Measurements from ENCODE around the gene CD9.
"Not testable (repeated sequence)": the region's sequence is repeated elsewhere in the genome, so short reads cannot be mapped to it uniquely, and the experiment has no call there.

Gene CD9

GRCh38 chr12:6199531-6200255 lies 507 bp upstream of the CD9 start:
- no peak for DNase-seq (ENCODE audit: low read depth)

- no peak for DNase-seq (ENCODE audit: low read depth)
Observed at GRCh38 chr12:6201213-6201608, 1.0 kb downstream of the CD9 start.

GRCh38 chr12:6201826-6202225 lies 1.6 kb downstream of the CD9 start:
- no peak for DNase-seq (ENCODE audit: low read depth)

GRCh38 chr12:6202304-6202703 lies 2.1 kb downstream of the CD9 start:
- no peak for DNase-seq (ENCODE audit: low read depth)

GRCh38 chr12:6202846-6203245 lies 2.6 kb downstream of the CD9 start:
- no peak for DNase-seq (ENCODE audit: low read depth)

GRCh38 chr12:6203601-6204000 lies 3.4 kb downstream of the CD9 start:
- no peak for DNase-seq (ENCODE audit: low read depth)

- no peak for DNase-seq (ENCODE audit: low read depth)
Observed at GRCh38 chr12:6204533-6205143, 4.4 kb downstream of the CD9 start.

- DNase-seq (ENCODE audit: low read depth) = no peak
Observed at GRCh38 chr12:6205144-6205539, 4.9 kb downstream of the CD9 start.

- no peak for DNase-seq (ENCODE audit: low read depth)
Observed at GRCh38 chr12:6205761-6206160, 5.6 kb downstream of the CD9 start.

GRCh38 chr12:6206327-6206726 lies 6.1 kb downstream of the CD9 start:
- DNase-seq (ENCODE audit: low read depth) = no peak

- no peak for DNase-seq (ENCODE audit: low read depth)
Observed at GRCh38 chr12:6207259-6207925, 7.2 kb downstream of the CD9 start.

GRCh38 chr12:6208130-6208529 lies 7.9 kb downstream of the CD9 start:
- no peak for DNase-seq (ENCODE audit: low read depth)

- DNase-seq (ENCODE audit: low read depth) = not testable (repeated sequence)
Observed at GRCh38 chr12:6209428-6209827, 9.2 kb downstream of the CD9 start.

GRCh38 chr12:6211421-6211869 lies 11.2 kb downstream of the CD9 start:
- DNase-seq (ENCODE audit: low read depth) = no peak

- no peak for DNase-seq (ENCODE audit: low read depth)
Observed at GRCh38 chr12:6212086-6212485, 11.9 kb downstream of the CD9 start.

GRCh38 chr12:6213969-6214368 lies 13.8 kb downstream of the CD9 start:
- no peak for DNase-seq (ENCODE audit: low read depth)

GRCh38 chr12:6214633-6215032 lies 14.4 kb downstream of the CD9 start:
- no peak for DNase-seq (ENCODE audit: low read depth)

GRCh38 chr12:6215120-6215807 lies 15.1 kb downstream of the CD9 start:
- no peak for DNase-seq (ENCODE audit: low read depth)

GRCh38 chr12:6215932-6216494 lies 15.8 kb downstream of the CD9 start:
- DNase-seq (ENCODE audit: low read depth) = no peak

- DNase-seq (ENCODE audit: low read depth) = no peak
Observed at GRCh38 chr12:6216581-6216980, 16.4 kb downstream of the CD9 start.

- no peak for DNase-seq (ENCODE audit: low read depth)
Observed at GRCh38 chr12:6218347-6218925, 18.2 kb downstream of the CD9 start.

- DNase-seq (ENCODE audit: low read depth) = no peak
Observed at GRCh38 chr12:6219980-6220379, 19.8 kb downstream of the CD9 start.

All from activated T-cell treated with anti-CD3 and anti-CD28 coated beads for 1 hour (primary cell).